Psoas muscle (tissue), 8 donors: ENCODE data around the gene NDST1. TPM values are rescaled to one million over a fixed set of nuclear protein-coding genes. Genes with fewer than 3 reads are reported as not detected.

Experiments used
- ATAC-seq, 4 donors: fragments of 200-7000 bp; cut with Tn5 transposase; one replicate each; pipeline ENCODE4 v1.9.1; 2020; ENCODE audit warnings: moderate library complexity in 3 of 4, mild to moderate bottlenecking in 2 of 4
- DNase-seq, 2 donors: peaks; one replicate each; pipeline ENCODE4 v3.0.0-alpha.2; 2020
- H3K27ac ChIP-seq: fragments of 200-600 bp; one replicate; pipeline ENCODE4 v1.8.0; 2022
- H3K27me3 ChIP-seq, 3 donors: fragments of 200-600 bp in 1 of 3; one replicate each; pipeline versions ENCODE4 v1.6.1 to v1.8.0; 2013 to 2022; ENCODE audit warnings: low read length in 2 of 3, mild to moderate bottlenecking in 2 of 3, moderate library complexity in 1 of 3; ENCODE audit not compliant: insufficient read depth in 3 of 3
- H3K36me3 ChIP-seq, 2 donors: fragments of 200-600 bp in 1 of 2; one replicate each; pipeline versions ENCODE4 v1.6.1 to v1.8.0; 2013 to 2022; ENCODE audit warnings: low read depth in 1 of 2, mild to moderate bottlenecking in 1 of 2, moderate library complexity in 1 of 2; ENCODE audit not compliant: insufficient read depth in 1 of 2
- H3K4me1 ChIP-seq: fragments of 200-600 bp; one replicate; pipeline ENCODE4 v1.8.0; 2022
- H3K4me3 ChIP-seq: fragments of 200-600 bp; one replicate; pipeline ENCODE4 v1.8.0; 2022; ENCODE audit warnings: mild to moderate bottlenecking
- H3K9me3 ChIP-seq: fragments of 200-600 bp; one replicate; pipeline ENCODE4 v1.8.0; 2022
- WGBS, 3 donors: extraction: QIAGEN DNeasy Blood & Tissue Kit; methylation state at CpG; one replicate each; pipeline versions ENCODE4 v1.1.6 to v1.1.7; 2013; 5-methylcytosine and 5-hydroxymethylcytosine counted together
- intact Hi-C, 2 donors: fragments of 100-400 bp; cut with DNase I; formaldehyde crosslinking; loops; one replicate each; pipeline versions ENCODE4 v1.11.0 to v1.14.2; 2022
- polyA plus RNA-seq, 3 donors: library from polyadenylated mRNA; stranded (reverse); fragments of 200-250 nt; gene quantifications; one replicate each; pipeline ENCODE4 v1.2.3, GENCODE V29; 2013
- total RNA-seq, 4 donors: library from RNA; stranded (reverse); fragmentation: NEBNext Ultra II Directional in 2 of 4; extraction: Animal tissue kit (Norgen Biotek cat#: 25700) in 2 of 4; gene quantifications; one replicate each; pipeline versions ENCODE4 v1.2.1 to v1.2.4, GENCODE V29; 2021 to 2023
- TF ChIP-seq, protein P1 (sequence below): fragments of 200-600 bp; IDR thresholded peaks from one replicate; pipeline ENCODE4 v1.8.0; 2022; ENCODE audit warnings: antibody characterized with exemption
- donor health status: healthy with polysubstance abuse.
- donor health status: DM: no; HTN: no; CAD: no; lungs with moderate emphysema.
- donor health status: Bipolar disorder and iron deficiency.
- donor health status: healthy.
- donor health status: DM: yes; HTN: yes; CAD: no.
- donor health status: DM: no; HTN: no; CAD: no.
- donor health status: DM: no; HTN: no; CAD: no.
- donor health status: DM: yes; HTN: yes; CAD: no.

The NDST1 gene
- total and polyA plus RNA-seq, 7 donors, result 11.0 to 40.2 (median 30.1) TPM

DNA sequence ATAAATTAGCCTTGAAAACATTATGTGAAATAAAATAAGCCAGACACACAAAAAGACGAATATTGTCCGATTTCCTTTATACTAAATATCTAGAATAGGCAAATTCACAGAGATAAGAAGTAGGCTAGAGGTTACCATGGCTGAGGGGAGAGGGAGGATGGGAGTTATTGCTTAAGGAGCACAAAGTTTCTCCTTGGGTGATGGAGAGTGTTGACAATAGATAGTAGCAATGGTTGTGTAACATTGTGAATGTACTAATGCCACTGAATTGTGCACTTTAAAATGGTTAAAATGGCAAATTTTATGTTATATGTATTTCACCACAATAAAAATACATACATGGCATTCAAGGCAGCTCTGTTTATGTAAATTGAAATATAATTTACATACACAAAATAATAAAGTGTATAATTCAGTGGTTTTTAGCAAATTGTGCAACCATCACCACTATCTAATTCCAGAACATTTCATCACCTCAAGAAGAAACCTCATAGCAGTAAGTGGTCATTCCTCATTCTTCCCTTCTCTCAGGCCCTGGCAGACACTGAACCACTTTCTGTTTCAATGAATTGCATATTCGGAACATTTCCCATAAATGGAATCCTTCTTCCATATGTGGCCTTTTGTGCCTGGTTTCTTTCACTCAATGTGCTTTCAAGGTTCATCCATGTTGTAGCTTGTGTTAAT lies 59.2 kb downstream of the NDST1 start:
- ATAC-seq (peak in 3 of 4 donors; percentile 62 to 75 (median 69)), DNase-seq (no peak)
- Histone ChIP-seq H3K4me3 (no peak overlapping the region), H3K27me3 (no peaks in the 10 kb centered on the region), H3K4me1 (no peaks in the 10 kb centered on the region), H3K9me3 (no peaks in the 10 kb centered on the region), H3K27ac (no peak overlapping the region), H3K36me3 (no peaks in the 10 kb centered on the region)
- 82 to 87% (median 83%) methylated on average over 3 of the region's 3 CpGs for WGBS, 3 donors
- TF ChIP-seq, protein P1, sequence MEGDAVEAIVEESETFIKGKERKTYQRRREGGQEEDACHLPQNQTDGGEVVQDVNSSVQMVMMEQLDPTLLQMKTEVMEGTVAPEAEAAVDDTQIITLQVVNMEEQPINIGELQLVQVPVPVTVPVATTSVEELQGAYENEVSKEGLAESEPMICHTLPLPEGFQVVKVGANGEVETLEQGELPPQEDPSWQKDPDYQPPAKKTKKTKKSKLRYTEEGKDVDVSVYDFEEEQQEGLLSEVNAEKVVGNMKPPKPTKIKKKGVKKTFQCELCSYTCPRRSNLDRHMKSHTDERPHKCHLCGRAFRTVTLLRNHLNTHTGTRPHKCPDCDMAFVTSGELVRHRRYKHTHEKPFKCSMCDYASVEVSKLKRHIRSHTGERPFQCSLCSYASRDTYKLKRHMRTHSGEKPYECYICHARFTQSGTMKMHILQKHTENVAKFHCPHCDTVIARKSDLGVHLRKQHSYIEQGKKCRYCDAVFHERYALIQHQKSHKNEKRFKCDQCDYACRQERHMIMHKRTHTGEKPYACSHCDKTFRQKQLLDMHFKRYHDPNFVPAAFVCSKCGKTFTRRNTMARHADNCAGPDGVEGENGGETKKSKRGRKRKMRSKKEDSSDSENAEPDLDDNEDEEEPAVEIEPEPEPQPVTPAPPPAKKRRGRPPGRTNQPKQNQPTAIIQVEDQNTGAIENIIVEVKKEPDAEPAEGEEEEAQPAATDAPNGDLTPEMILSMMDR, result no peak
- intact Hi-C loops, result no loop called here

DNA sequence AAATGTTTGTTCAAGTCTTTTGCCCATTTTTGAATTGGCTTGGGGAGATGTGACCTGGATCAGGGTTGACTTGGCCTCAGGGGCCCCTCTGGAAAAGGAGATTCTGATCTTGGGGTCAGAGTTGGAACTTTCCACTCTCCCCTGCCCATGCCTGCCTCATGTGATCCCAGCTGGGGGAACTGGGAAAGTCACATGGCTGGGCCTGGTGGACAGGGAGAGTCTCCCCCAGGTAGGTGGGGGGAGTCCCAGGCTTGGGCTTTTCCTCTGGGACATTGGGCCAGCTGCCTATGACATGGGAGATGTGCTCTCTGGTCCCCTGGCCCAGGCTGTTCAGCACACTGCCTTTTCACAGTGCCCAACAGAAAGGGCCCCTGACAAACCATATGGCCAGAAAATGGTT lies 60.7 kb downstream of the NDST1 start:
- Histone ChIP-seq H3K4me3 (no peak overlapping the region), H3K36me3 (no peaks in the 10 kb centered on the region), H3K4me1 (no peaks in the 10 kb centered on the region), H3K27me3 (no peaks in the 10 kb centered on the region), H3K9me3 (no peaks in the 10 kb centered on the region), H3K27ac (no peak overlapping the region)
- intact Hi-C loops, result no loop called here
- ATAC-seq (no peak), DNase-seq (no peak)
- TF ChIP-seq, protein P1, result no peak

DNA sequence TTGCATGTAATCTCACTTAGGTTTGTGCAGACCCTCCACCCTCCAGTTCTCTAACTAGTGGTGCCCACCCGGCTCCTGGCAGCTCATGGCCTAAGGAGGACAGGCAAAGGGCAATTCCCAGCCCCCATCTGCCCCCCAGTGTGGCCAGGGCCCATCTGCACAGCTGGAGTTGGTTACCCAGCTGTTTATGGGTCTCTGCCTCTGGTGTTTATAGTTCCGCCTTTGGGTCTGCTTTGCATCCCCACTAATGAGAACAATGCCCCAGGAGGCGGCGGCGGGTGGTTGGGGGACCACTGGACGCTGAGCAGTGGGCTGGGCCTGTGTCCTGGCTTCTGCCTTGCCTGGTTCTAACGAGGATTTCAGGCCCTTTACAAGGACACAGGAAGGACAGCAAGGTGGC lies 62.4 kb downstream of the NDST1 start:
- H3K4me1 ChIP-seq, result no peaks in the 10 kb centered on the region
- ATAC-seq (no peak), DNase-seq (no peak)
- H3K27me3 ChIP-seq, result no peaks in the 10 kb centered on the region
- intact Hi-C loops, result no loop called here
- H3K36me3 ChIP-seq, result no peaks in the 10 kb centered on the region
- H3K4me3 ChIP-seq, result no peak overlapping the region
- 86 to 89% (median 88%) methylated on average over 7 of the region's 7 CpGs for WGBS, 3 donors
- H3K9me3 ChIP-seq, result no peaks in the 10 kb centered on the region
- H3K27ac ChIP-seq, result no peak overlapping the region
- TF ChIP-seq, protein P1, result no peak

DNA sequence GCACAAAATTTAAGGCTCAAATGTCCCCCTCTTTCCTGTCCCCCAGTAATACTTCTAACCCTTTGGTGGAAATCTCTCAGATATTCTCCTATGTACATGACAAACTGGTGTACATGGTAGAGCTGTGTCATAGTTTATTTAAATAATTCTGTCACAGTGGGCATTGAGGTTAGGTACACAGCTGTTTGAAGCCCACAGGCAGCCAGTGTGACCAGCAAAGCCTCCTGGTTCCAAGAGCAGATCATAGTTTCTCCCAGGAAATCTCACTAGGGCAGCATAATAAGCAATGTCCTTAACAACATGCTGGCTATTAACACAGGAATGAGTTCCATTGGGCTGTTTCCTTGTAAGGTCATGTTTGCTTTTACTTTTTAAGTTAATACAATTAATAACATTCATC lies 63.9 kb downstream of the NDST1 start:
- Histone ChIP-seq H3K36me3 (no peaks in the 10 kb centered on the region), H3K4me1 (no peaks in the 10 kb centered on the region), H3K4me3 (no peak overlapping the region), H3K27me3 (no peaks in the 10 kb centered on the region), H3K9me3 (no peaks in the 10 kb centered on the region), H3K27ac (no peak overlapping the region)
- intact Hi-C loops, result no loop called here
- ATAC-seq (no peak), DNase-seq (no peak)
- TF ChIP-seq, protein P1, result no peak

DNA sequence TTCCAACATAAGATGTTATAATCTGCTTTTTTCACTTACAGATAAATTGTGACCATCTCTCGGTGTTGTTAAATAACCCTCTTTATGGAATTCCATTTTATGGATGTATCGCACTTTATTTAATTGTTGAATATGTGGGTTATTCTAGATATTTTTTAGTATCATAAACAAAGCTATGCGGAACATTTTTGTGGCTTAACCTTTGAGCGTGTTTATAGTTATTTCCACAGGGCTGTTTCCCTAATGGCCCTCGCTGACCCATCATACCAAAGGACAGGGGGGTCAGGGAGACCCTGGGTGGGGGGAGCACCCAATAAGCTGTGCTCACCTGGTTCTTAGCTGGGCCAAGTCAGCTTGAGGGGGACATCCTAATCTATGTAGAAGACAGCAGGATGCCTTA lies 65.3 kb downstream of the NDST1 start:
- no peak for ATAC-seq
- intact Hi-C loops, result no loop called here
- WGBS, 3 donors, result 86 to 92% (median 88%) methylated on average over 5 of the region's 5 CpGs

More for the DNA sequence above, 65.3 kb downstream of the NDST1 start:
- TF ChIP-seq, protein P1, result no peak
- H3K4me1 ChIP-seq, result no peaks in the 10 kb centered on the region
- DNase-seq, result no peak
- no peak overlapping the region for H3K4me3 ChIP-seq
- H3K27ac ChIP-seq, result no peak overlapping the region
- H3K36me3 ChIP-seq, result no peaks in the 10 kb centered on the region
- H3K27me3 ChIP-seq, result no peaks in the 10 kb centered on the region
- H3K9me3 ChIP-seq, result no peaks in the 10 kb centered on the region
